H9 (cell line): ENCODE data around the gene TRIM65. TPM values are rescaled to one million over a fixed set of nuclear protein-coding genes. Genes with fewer than 3 reads are reported as not detected.

Experiments used
- DNase-seq: peaks from one replicate; pipeline ENCODE4 v3.0.0-alpha.2; 2017
- H2AFZ ChIP-seq: one replicate; pipeline ENCODE4 v1.6.1; 2013; ENCODE audit warnings: mild to moderate bottlenecking, low read length, control low read depth, moderate library complexity
- H2AK5ac ChIP-seq: 2 replicates; pipeline ENCODE4 v1.6.1; 2013; ENCODE audit warnings: low read length, control low read depth, mixed read lengths; ENCODE audit not compliant: insufficient read length
- H2BK120ac ChIP-seq: one replicate; pipeline ENCODE4 v1.6.1; 2013; ENCODE audit warnings: low read depth, mild to moderate bottlenecking, low read length, control low read depth, inconsistent platforms; ENCODE audit not compliant: poor library complexity, severe bottlenecking
- H2BK12ac ChIP-seq: 2 replicates; pipeline ENCODE4 v1.6.1; 2013; ENCODE audit warnings: low read length, control low read depth, mixed read lengths, low read depth; ENCODE audit not compliant: insufficient read length
- H2BK15ac ChIP-seq: 2 replicates; pipeline ENCODE4 v1.6.1; 2013; ENCODE audit warnings: low read depth, low read length, control low read depth
- H2BK20ac ChIP-seq: one replicate; pipeline ENCODE4 v1.6.1; 2013; ENCODE audit warnings: low read depth, mild to moderate bottlenecking, low read length, control low read depth, inconsistent platforms; ENCODE audit not compliant: poor library complexity, severe bottlenecking
- H2BK5ac ChIP-seq: 2 replicates; pipeline ENCODE4 v1.6.1; 2013; ENCODE audit warnings: low read length, control low read depth, mixed read lengths; ENCODE audit not compliant: insufficient read length
- H3K14ac ChIP-seq: 2 replicates; pipeline ENCODE4 v1.6.1; 2013; ENCODE audit warnings: low read length, control low read depth; ENCODE audit not compliant: insufficient read depth
- H3K18ac ChIP-seq: 2 replicates; pipeline ENCODE4 v1.6.1; 2013; ENCODE audit warnings: low read depth, mild to moderate bottlenecking, mixed read lengths, low read length, control low read depth; ENCODE audit not compliant: insufficient read length
- H3K23ac ChIP-seq: 2 replicates; pipeline ENCODE4 v1.6.1; 2013; ENCODE audit warnings: low read length, control low read depth, mixed read lengths, low read depth; ENCODE audit not compliant: insufficient read length
- H3K23me2 ChIP-seq: 2 replicates; pipeline ENCODE4 v1.6.1; 2013; ENCODE audit warnings: low read depth, mild to moderate bottlenecking, mixed read lengths, low read length, control low read depth; ENCODE audit not compliant: insufficient read length, poor library complexity, severe bottlenecking
- H3K27ac ChIP-seq: 2 replicates; pipeline ENCODE4 v1.5.1; 2013; ENCODE audit warnings: low read length, control low read depth, mixed read lengths, low read depth; ENCODE audit not compliant: insufficient read length
- H3K27me3 ChIP-seq: 2 replicates; pipeline ENCODE4 v1.6.1; 2013; ENCODE audit warnings: low read length, control low read depth, inconsistent platforms; ENCODE audit not compliant: insufficient read depth
- H3K4ac ChIP-seq: 2 replicates; pipeline ENCODE4 v1.6.1; 2013; ENCODE audit warnings: low read depth, mild to moderate bottlenecking, control low read depth, inconsistent platforms, low read length, moderate library complexity
- H3K4me1 ChIP-seq: 2 replicates; pipeline ENCODE4 v1.6.1; 2013; ENCODE audit warnings: low read length, control low read depth, inconsistent platforms; ENCODE audit not compliant: insufficient read depth
- H3K4me2 ChIP-seq: 2 replicates; pipeline ENCODE4 v1.6.1; 2013; ENCODE audit warnings: low read length, control low read depth, mixed read lengths; ENCODE audit not compliant: insufficient read length, insufficient read depth
- H3K56ac ChIP-seq: 2 replicates; pipeline ENCODE4 v1.6.1; 2013; ENCODE audit warnings: low read depth, mild to moderate bottlenecking, mixed read lengths, low read length, control low read depth; ENCODE audit not compliant: insufficient read length
- H3K79me1 ChIP-seq: 2 replicates; pipeline ENCODE4 v1.6.1; 2013; ENCODE audit warnings: low read depth, mild to moderate bottlenecking, moderate library complexity, low read length, control low read depth, inconsistent platforms; ENCODE audit not compliant: insufficient read depth, poor library complexity, severe bottlenecking
- H3K79me2 ChIP-seq: 2 replicates; pipeline ENCODE4 v1.6.1; 2013; ENCODE audit warnings: low read length, control low read depth, inconsistent platforms; ENCODE audit not compliant: insufficient read depth
- H3K9ac ChIP-seq: 2 replicates; pipeline ENCODE4 v1.6.1; 2013; ENCODE audit warnings: low read length, control low read depth, mixed read lengths; ENCODE audit not compliant: insufficient read length; ENCODE audit errors: extremely low read depth
- H3K9me3 ChIP-seq: one replicate; pipeline ENCODE4 v1.6.1; 2013; ENCODE audit warnings: low read depth, low read length, inconsistent platforms; ENCODE audit not compliant: control insufficient read depth
- H3T11ph ChIP-seq: one replicate; pipeline ENCODE4 v1.6.1; 2013; ENCODE audit warnings: mild to moderate bottlenecking, low read length, control low read depth, inconsistent platforms
- H4K20me1 ChIP-seq: one replicate; pipeline ENCODE4 v1.6.1; 2013; ENCODE audit not compliant: control insufficient read depth, insufficient read length, insufficient read depth
- H4K5ac ChIP-seq: 2 replicates; pipeline ENCODE4 v1.6.1; 2013; ENCODE audit warnings: low read depth, mild to moderate bottlenecking, mixed read lengths, low read length, control low read depth; ENCODE audit not compliant: insufficient read length
- H4K8ac ChIP-seq: replicated peaks from 2 replicates; pipeline ENCODE4 v1.6.1; 2013; ENCODE audit warnings: low read length, control low read depth, mixed read lengths, low read depth; ENCODE audit not compliant: insufficient read length
- H4K91ac ChIP-seq: 2 replicates; pipeline ENCODE4 v1.6.1; 2013; ENCODE audit warnings: low read depth, mild to moderate bottlenecking, moderate library complexity, mixed read lengths, low read length, control low read depth; ENCODE audit not compliant: insufficient read length
- H3K27ac Mint-ChIP-seq, 3 experiments: 2 replicates in 2 of 3; 3 replicates in 1 of 3; pipeline ENCODE4 v1.8.0; 2020 to 2021; ENCODE audit warnings: mixed read lengths in 3 of 3, mild to moderate bottlenecking in 1 of 3, moderate library complexity in 1 of 3
- H3K27me3 Mint-ChIP-seq: 2 replicates; pipeline ENCODE4 v1.8.0; 2021; ENCODE audit warnings: low read depth, mild to moderate bottlenecking, moderate library complexity, mixed read lengths
- H3K36me3 Mint-ChIP-seq, 3 experiments: 2 replicates in 2 of 3; 3 replicates in 1 of 3; pipeline ENCODE4 v1.8.0; 2020 to 2021; ENCODE audit warnings: low read depth in 3 of 3, mixed read lengths in 3 of 3; ENCODE audit not compliant: insufficient read depth in 1 of 3
- H3K4me1 Mint-ChIP-seq, 2 experiments: 2 replicates each; pipeline ENCODE4 v1.8.0; 2020; ENCODE audit warnings: mixed read lengths in 2 of 2
- H3K4me3 Mint-ChIP-seq, 2 experiments: 2 replicates in 1 of 2; 3 replicates in 1 of 2; pipeline ENCODE4 v1.8.0; 2020 to 2021; ENCODE audit warnings: mild to moderate bottlenecking in 2 of 2, mixed read lengths in 2 of 2, moderate library complexity in 1 of 2
- H3K9me3 Mint-ChIP-seq, 2 experiments: 2 replicates in 1 of 2; 3 replicates in 1 of 2; pipeline ENCODE4 v1.8.0; 2020; ENCODE audit warnings: mild to moderate bottlenecking in 2 of 2, mixed read lengths in 2 of 2, moderate library complexity in 1 of 2
- WGBS: extraction: QIAGEN DNeasy Blood & Tissue Kit; methylation state at CpG from one replicate; pipeline ENCODE4 v1.1.7; 2013; ENCODE audit warnings: missing lambda C conversion rate, low lambda C conversion rate, mixed read lengths; ENCODE audit not compliant: insufficient read length; ENCODE audit errors: extremely low coverage; 5-methylcytosine and 5-hydroxymethylcytosine counted together
- total RNA-seq: library from RNA; stranded (reverse); gene quantifications from 2 replicates; pipeline ENCODE4 v1.2.1, GENCODE V29; 2021
- TF ChIP-seq, protein P1 (sequence below): fragments of 200-600 bp; sonication (generic); conservative IDR thresholded peaks from 3 replicates; pipeline ENCODE4 v1.8.0; 2021; ENCODE audit warnings: antibody characterized with exemption, mild to moderate bottlenecking

Gene TRIM65
- total RNA-seq, 1 experiment from 2014 or later = 34.1 TPM

GRCh38 chr17:75926456-75926855 lies 29.7 kb upstream of the TRIM65 start:
- Histone ChIP-seq H3T11ph (no peak overlapping the region), H3K27me3 (no peaks in the 10 kb centered on the region), H3K79me2 (no peaks in the 10 kb centered on the region), H3K9ac (no peak overlapping the region), H2BK20ac (no peak overlapping the region), H2BK5ac (no peak overlapping the region), H3K79me1 (no peaks in the 10 kb centered on the region), H2BK12ac (no peak overlapping the region), H3K14ac (no peak overlapping the region), H4K8ac (no peak overlapping the region), H3K23ac (no peak overlapping the region), H3K4me2 (no peak overlapping the region), H2AK5ac (no peak overlapping the region), H3K56ac (no peak overlapping the region), H4K5ac (no peak overlapping the region), H3K9me3 (no peaks in the 10 kb centered on the region), H3K18ac (no peak overlapping the region), H3K4me1 (no peaks in the 10 kb centered on the region), H4K91ac (no peak overlapping the region), H3K27ac (no peak overlapping the region), H2BK15ac (no peak overlapping the region), H3K4ac (no peak overlapping the region), H3K23me2 (no peaks in the 10 kb centered on the region), H4K20me1 (no peaks in the 10 kb centered on the region), H2BK120ac (no peak overlapping the region), H2AFZ (no peak overlapping the region)
- WGBS = no CpG with 5 or more reads among the region's 4 CpGs
- no peak for DNase-seq
- TF ChIP-seq, protein P1, sequence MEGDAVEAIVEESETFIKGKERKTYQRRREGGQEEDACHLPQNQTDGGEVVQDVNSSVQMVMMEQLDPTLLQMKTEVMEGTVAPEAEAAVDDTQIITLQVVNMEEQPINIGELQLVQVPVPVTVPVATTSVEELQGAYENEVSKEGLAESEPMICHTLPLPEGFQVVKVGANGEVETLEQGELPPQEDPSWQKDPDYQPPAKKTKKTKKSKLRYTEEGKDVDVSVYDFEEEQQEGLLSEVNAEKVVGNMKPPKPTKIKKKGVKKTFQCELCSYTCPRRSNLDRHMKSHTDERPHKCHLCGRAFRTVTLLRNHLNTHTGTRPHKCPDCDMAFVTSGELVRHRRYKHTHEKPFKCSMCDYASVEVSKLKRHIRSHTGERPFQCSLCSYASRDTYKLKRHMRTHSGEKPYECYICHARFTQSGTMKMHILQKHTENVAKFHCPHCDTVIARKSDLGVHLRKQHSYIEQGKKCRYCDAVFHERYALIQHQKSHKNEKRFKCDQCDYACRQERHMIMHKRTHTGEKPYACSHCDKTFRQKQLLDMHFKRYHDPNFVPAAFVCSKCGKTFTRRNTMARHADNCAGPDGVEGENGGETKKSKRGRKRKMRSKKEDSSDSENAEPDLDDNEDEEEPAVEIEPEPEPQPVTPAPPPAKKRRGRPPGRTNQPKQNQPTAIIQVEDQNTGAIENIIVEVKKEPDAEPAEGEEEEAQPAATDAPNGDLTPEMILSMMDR = no peak
- H3K4me3 Mint-ChIP-seq = no peak overlapping the region
- no peaks in the 10 kb centered on the region for H3K27me3 Mint-ChIP-seq
- peaks cover 2 to 20% (median 8%) of the 10 kb centered on the region in 3 experiments; a peak in 5 of 7 replicates for H3K36me3 Mint-ChIP-seq
- H3K27ac Mint-ChIP-seq = no peak overlapping the region
- H3K9me3 Mint-ChIP-seq = no peaks in the 10 kb centered on the region
- no peaks in the 10 kb centered on the region for H3K4me1 Mint-ChIP-seq
